ENCODE measurements around the gene ITPKC. TPM values are rescaled to one million over a fixed set of nuclear protein-coding genes. Genes with fewer than 3 reads are reported as not detected.
"Not testable (repeated sequence)": the region's sequence is repeated elsewhere in the genome, so short reads cannot be mapped to it uniquely, and the experiment has no call there.

The ITPKC gene
- total RNA-seq, 1 donor from 2014 or later: 16.5 TPM

- DNase-seq (ENCODE audit: low spot score): no peak
- H3K4me1 Mint-ChIP-seq (ENCODE audit: low read depth): peaks cover 25% of the 10 kb centered on the region
- no peaks in the 10 kb centered on the region for H3K9me3 Mint-ChIP-seq (ENCODE audit: low read depth)
- no peak overlapping the region for H3K4me3 Mint-ChIP-seq (ENCODE audit: unreplicated experiment)
- H3K36me3 Mint-ChIP-seq (ENCODE audit: low read depth): peaks cover 6% of the 10 kb centered on the region
- H3K27me3 Mint-ChIP-seq (ENCODE audit: low read depth): no peaks in the 10 kb centered on the region
- H3K27ac Mint-ChIP-seq (ENCODE audit: unreplicated experiment): no peak overlapping the region
- TF ChIP-seq CTCF (IDR thresholded peaks at IDR 0.05): no peak
These were observed 63.7 kb downstream of the ITPKC start for GRCh38 chr19:40780582-40780981.

GRCh38 chr19:40781140-40781539 lies 64.2 kb downstream of the ITPKC start:
- H3K4me1 Mint-ChIP-seq (ENCODE audit: low read depth): peaks cover 22% of the 10 kb centered on the region
- H3K9me3 Mint-ChIP-seq (ENCODE audit: low read depth): no peaks in the 10 kb centered on the region
- H3K27ac Mint-ChIP-seq (ENCODE audit: unreplicated experiment): no peak overlapping the region
- no peaks in the 10 kb centered on the region for H3K27me3 Mint-ChIP-seq (ENCODE audit: low read depth)
- peaks cover 6% of the 10 kb centered on the region for H3K36me3 Mint-ChIP-seq (ENCODE audit: low read depth)
- H3K4me3 Mint-ChIP-seq (ENCODE audit: unreplicated experiment): no peak overlapping the region
- no peak for DNase-seq (ENCODE audit: low spot score)
- TF ChIP-seq CTCF (IDR thresholded peaks at IDR 0.05): no peak

- Mint-ChIP-seq H3K27ac (ENCODE audit: unreplicated experiment) (no peak overlapping the region), H3K4me3 (ENCODE audit: unreplicated experiment) (no peak overlapping the region), H3K9me3 (ENCODE audit: low read depth) (no peaks in the 10 kb centered on the region), H3K36me3 (ENCODE audit: low read depth) (peaks cover 11% of the 10 kb centered on the region), H3K4me1 (ENCODE audit: low read depth) (peaks cover 9% of the 10 kb centered on the region), H3K27me3 (ENCODE audit: low read depth) (no peaks in the 10 kb centered on the region)
- TF ChIP-seq CTCF (IDR thresholded peaks at IDR 0.05): no peak
- DNase-seq (ENCODE audit: low spot score): no peak
These were observed 66.8 kb downstream of the ITPKC start for GRCh38 chr19:40783711-40784110.

- DNase-seq (ENCODE audit: low spot score): not testable (repeated sequence)
These were observed 67.2 kb downstream of the ITPKC start for GRCh38 chr19:40784146-40784545.

GRCh38 chr19:40785526-40785925 lies 68.6 kb downstream of the ITPKC start:
- Mint-ChIP-seq H3K27me3 (ENCODE audit: low read depth) (no peaks in the 10 kb centered on the region), H3K9me3 (ENCODE audit: low read depth) (no peaks in the 10 kb centered on the region), H3K4me3 (ENCODE audit: unreplicated experiment) (no peak overlapping the region), H3K36me3 (ENCODE audit: low read depth) (peaks cover 18% of the 10 kb centered on the region), H3K27ac (ENCODE audit: unreplicated experiment) (no peak overlapping the region), H3K4me1 (ENCODE audit: low read depth) (no peaks in the 10 kb centered on the region)
- DNase-seq (ENCODE audit: low spot score): no peak
- no peak for TF ChIP-seq CTCF (IDR thresholded peaks at IDR 0.05)

More at GRCh38 chr19:40784146-40784545, 67.2 kb downstream of the ITPKC start:
- peaks cover 11% of the 10 kb centered on the region for H3K36me3 Mint-ChIP-seq (ENCODE audit: low read depth)
- not testable (repeated sequence) for H3K9me3 Mint-ChIP-seq (ENCODE audit: low read depth); H3K4me1 Mint-ChIP-seq (ENCODE audit: low read depth); H3K27me3 Mint-ChIP-seq (ENCODE audit: low read depth); H3K4me3 Mint-ChIP-seq (ENCODE audit: unreplicated experiment); H3K27ac Mint-ChIP-seq (ENCODE audit: unreplicated experiment)

All from chondrocyte (in vitro differentiated cells).